ENCODE results near the gene SEC16A.

Gene SEC16A

GRCh38 chr9:136474021-136474640 is 8.7 kb downstream of the SEC16A start:
- no peak for TF ChIP-seq CTCF (IDR thresholded peaks at IDR 0.05)
- Histone ChIP-seq H3K9me3 (no peaks in the 10 kb centered on the region), H3K4me1 (ENCODE audit: control insufficient read depth in 1 of 2, insufficient read depth in 1 of 2, low read depth in 1 of 2, low read length in 1 of 2) (no peaks in the 10 kb centered on the region), H3K27ac (no peak overlapping the region), H3K36me3 (peaks cover 97% of the 10 kb centered on the region), H3K27me3 (no peaks in the 10 kb centered on the region), H3K4me3 (ENCODE audit: low read depth in 1 of 2, low read length in 1 of 2) (no peak overlapping the region)

GRCh38 chr9:136473354-136473721 is 9.5 kb downstream of the SEC16A start:
- no peaks in the 10 kb centered on the region for H3K9me3 ChIP-seq
- no peak overlapping the region for H3K27ac ChIP-seq
- H3K4me1 ChIP-seq (ENCODE audit: control insufficient read depth in 1 of 2, insufficient read depth in 1 of 2, low read depth in 1 of 2, low read length in 1 of 2): no peaks in the 10 kb centered on the region
- no peak for TF ChIP-seq CTCF (IDR thresholded peaks at IDR 0.05)
- peaks cover 98% of the 10 kb centered on the region for H3K36me3 ChIP-seq
- H3K27me3 ChIP-seq: no peaks in the 10 kb centered on the region
- H3K4me3 ChIP-seq (ENCODE audit: low read depth in 1 of 2, low read length in 1 of 2): no peak overlapping the region

- Histone ChIP-seq H3K4me3 (ENCODE audit: low read depth in 1 of 2, low read length in 1 of 2) (no peak overlapping the region), H3K4me1 (ENCODE audit: control insufficient read depth in 1 of 2, insufficient read depth in 1 of 2, low read depth in 1 of 2, low read length in 1 of 2) (no peaks in the 10 kb centered on the region), H3K27me3 (no peaks in the 10 kb centered on the region), H3K27ac (no peak overlapping the region), H3K36me3 (peaks cover 100% of the 10 kb centered on the region), H3K9me3 (no peaks in the 10 kb centered on the region)
- TF ChIP-seq CTCF (IDR thresholded peaks at IDR 0.05): no peak
Measured at GRCh38 chr9:136472640-136473353, 10.0 kb downstream of the SEC16A start.

- Histone ChIP-seq H3K4me3 (ENCODE audit: low read depth in 1 of 2, low read length in 1 of 2) (no peak overlapping the region), H3K36me3 (peaks cover 100% of the 10 kb centered on the region), H3K27me3 (no peaks in the 10 kb centered on the region), H3K9me3 (no peaks in the 10 kb centered on the region), H3K4me1 (ENCODE audit: control insufficient read depth in 1 of 2, insufficient read depth in 1 of 2, low read depth in 1 of 2, low read length in 1 of 2) (no peaks in the 10 kb centered on the region), H3K27ac (no peak overlapping the region)
- no peak for TF ChIP-seq CTCF (IDR thresholded peaks at IDR 0.05)
Measured at GRCh38 chr9:136471802-136472487, 10.9 kb downstream of the SEC16A start.

- Histone ChIP-seq H3K4me3 (ENCODE audit: low read depth in 1 of 2, low read length in 1 of 2) (no peak overlapping the region), H3K27ac (no peak overlapping the region), H3K9me3 (no peaks in the 10 kb centered on the region), H3K36me3 (peaks cover 100% of the 10 kb centered on the region), H3K4me1 (ENCODE audit: control insufficient read depth in 1 of 2, insufficient read depth in 1 of 2, low read depth in 1 of 2, low read length in 1 of 2) (no peaks in the 10 kb centered on the region), H3K27me3 (no peaks in the 10 kb centered on the region)
- no peak for TF ChIP-seq CTCF (IDR thresholded peaks at IDR 0.05)
Measured at GRCh38 chr9:136470792-136471469, 11.9 kb downstream of the SEC16A start.
